CD1c-positive myeloid dendritic cell (primary cell): ENCODE data around the gene DDHD1.
"Not testable (repeated sequence)": the region's sequence is repeated elsewhere in the genome, so short reads cannot be mapped to it uniquely, and the experiment has no call there.

Experiments
- DNase-seq: peaks from one replicate; pipeline ENCODE4 v3.0.0-alpha.2; 2016; ENCODE audit errors: extremely low spot score

Gene DDHD1

DNA sequence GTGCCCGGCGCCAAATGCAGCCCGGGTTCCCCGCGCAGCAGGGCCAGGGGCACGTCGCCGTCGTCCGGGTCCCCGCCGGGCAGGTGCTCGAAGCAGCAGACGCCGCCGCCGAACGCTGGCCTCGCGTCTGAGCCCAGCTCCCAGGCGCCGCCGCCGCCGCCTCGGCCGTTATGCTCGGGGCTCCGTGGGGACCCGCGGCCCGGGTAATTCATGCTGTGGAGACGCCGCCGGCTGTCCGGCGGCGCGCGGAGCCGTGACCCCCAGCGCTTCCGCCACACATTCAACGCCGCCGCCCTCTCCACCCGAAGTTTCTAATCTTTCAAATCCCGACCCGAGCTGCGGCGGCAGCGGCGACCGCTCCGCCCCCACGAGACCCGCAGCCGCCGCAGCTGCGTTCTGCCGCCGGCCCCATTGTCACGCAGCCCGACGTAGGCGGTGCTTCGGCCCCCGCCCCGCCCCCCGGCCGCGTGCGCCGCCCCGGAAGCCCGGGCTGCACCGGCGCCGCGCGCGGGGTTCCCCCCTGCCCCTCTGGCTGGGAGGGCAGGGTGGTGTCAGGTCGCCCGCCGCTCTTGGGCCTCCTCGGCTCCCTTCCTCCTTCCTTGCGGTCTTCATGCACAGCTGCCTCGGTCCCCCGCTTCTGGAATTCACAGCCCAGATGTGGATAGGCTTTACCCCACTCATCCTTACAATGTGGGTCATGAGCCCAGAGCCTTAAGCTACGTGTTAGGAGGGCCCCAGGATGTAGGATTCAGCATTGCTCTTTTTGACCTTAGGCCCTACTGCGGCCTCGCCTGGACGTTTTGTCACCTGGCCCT lies at the start of gene DDHD1:
DDHD1 (minus strand) TSS at position 437 of the 815 bp plus-strand sequence; CDS start at position 212, 225 bp downstream.
- DNase-seq: peak; percentile 88

DNA sequence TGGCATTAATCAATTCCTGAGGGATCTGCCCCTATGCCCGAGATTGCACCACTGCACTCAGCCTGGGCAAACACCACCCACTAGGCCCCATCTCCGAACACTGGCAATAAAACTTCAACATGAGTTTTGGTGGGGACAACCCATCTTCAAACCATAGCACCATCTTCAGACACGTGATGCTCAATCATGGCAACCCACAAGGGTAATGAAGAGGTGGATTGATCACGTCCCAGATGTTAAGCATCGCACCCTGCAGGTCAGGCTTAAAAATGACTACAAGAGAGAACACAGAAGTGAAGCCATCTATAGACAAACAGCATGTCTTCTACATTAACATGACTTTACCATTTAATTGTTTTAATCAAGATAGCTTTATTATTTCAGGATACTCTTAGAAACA lies 42.8 kb upstream of the DDHD1 start:
- no peak for DNase-seq

DNA sequence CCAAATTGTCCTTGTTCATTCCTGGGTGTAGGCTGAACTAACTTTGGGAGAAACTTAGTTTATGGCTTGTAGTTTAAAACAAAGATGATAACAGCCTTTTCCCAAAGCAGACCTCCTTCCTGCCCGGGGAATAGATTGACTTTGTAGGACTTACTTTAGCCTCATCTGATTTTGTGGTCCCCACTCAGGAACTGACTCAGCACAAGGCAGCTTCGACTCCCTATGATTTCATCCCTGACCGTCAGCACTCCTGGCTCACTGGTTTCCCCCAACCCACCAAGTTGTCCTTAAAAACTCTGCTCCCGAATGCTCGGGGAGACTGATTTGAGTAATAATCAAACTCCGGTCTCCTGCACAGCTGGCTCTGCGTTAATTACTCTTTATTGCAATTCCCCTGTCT lies 40.1 kb upstream of the DDHD1 start:
- no peak for DNase-seq

DNA sequence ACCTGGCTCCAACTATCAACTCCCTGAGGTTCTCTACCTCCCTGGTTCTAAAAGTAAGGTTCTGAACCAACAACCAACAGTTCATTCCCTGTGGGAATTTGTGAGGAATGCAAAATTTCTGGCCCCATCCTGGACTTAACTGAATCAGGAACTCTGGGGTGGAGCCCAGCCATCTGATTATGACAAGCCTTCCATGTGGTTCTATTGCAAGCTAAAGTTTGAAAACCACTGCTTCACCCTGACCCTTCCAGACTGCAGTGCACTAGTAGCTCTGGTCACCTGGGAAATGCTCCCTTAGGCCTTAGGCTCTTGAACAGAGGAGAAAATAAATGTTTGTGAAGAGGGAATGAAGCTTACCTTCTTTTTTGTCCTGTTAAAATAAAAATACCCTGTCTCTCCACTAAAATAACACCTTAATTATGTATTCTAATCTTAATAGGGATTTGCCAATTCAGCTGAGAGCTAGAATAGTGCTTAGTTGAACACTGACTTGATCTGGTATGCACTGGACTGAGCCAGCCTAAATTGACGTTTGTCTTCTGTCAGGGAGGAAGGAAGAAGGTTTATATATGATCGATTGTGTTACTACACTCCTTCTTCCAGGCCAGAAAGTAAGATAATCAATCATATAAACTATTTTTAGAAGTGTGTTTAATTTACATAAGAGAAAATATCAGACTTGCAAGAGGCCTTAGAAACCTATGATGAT lies 39.1 kb upstream of the DDHD1 start:
- DNase-seq: no peak

DNA sequence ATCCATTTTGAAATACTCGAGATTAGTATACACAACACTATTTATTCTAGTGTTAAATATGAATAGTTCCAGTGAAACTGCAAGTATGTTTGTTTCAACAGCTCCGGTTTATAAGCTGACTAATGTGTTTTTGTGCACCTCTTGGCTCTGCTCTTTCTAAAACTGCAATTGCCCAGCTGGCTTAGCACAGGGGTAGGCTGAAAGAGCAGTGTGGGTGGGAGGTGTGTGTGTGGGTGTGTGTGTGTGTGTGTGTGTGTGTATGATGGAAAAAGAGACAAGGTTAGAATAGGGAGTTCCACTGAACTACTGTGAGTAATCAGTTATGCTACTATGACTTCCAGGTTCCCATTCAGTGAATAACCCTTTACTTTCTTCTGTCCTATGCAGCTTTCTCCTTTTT lies 37.8 kb upstream of the DDHD1 start:
- DNase-seq: no peak

DNA sequence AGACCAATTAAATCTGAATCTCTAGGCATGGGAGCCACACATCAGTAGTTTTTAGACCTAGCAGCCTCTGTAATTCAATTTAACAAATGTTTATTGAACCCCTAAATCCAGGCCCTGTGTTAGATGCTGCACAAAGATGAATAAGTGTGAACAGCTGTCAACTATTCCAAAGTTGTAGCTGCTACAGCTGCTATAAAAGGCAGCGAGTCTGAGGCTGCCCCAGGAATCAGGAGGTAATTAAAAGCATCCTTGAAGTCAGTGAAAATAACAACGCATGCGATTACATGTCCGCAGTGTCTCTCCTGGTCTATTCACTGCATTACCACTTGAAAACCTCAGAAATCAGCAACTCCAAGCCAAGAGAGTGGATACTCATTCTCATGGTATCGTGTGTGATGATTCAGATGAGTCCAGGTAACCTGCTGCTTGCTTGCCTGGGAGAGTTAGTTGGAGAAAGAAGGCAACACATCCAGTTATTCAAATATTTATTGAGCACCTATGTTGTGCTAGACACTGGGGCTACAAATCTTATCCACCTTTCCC lies 34.9 kb upstream of the DDHD1 start:
- DNase-seq: no peak

DNA sequence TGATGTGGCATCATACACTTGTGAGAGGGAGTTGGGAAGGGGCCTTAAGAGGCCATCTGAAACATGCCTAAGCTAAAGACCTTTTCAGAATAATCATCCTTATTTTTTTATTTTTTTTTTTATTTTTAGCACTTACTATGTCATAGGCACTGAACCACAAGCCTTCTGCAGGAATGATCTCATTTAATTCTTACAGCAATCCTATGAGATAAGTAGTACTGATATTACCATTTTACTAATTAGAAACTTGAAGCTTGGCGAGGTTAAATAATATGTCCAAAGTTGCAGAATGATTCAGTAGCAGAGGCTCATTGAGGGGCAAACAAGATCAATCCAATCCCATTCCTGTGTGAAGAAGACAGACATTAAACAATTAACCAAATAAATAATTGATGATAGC lies 33.4 kb upstream of the DDHD1 start:
- DNase-seq: no peak

DNA sequence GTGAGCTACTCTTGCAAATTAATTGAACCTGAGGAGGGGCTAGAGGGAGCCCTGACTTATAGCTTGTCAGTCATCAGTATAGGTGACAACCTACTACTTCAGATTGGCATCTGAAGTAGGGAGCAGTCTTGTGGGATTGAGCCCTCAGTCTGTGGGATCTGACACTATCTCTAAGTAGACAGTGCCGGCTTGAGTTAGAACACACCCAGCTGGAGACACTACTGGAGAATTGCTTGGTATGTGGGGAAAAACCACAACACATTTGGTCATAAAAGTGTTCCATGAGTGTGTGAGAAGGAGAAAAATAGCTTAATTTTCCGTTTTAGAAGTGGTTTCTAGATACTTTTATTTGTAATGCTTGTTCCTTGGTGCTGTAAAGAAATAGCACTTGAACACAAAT lies 30.5 kb upstream of the DDHD1 start:
- DNase-seq: no peak

DNA sequence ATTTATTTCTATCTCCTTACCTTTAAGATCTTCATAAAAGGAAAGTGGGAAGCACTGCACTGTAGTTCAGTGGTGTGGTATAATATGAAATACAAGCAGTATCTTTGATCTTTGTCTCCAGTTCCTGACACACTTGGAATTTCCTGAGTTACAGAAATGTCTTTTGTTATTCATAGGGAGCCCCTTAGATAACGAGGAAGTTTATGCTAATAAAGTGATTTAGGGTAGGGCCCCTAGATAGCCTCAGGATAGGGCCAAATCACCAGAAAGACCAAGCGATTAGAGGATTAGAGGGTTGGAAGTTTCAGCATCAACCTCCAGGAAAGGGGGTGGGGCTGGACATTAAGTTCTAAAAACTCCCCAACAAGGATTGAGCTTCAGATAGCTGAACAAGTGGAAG lies 29.9 kb upstream of the DDHD1 start:
- no peak for DNase-seq

DNA sequence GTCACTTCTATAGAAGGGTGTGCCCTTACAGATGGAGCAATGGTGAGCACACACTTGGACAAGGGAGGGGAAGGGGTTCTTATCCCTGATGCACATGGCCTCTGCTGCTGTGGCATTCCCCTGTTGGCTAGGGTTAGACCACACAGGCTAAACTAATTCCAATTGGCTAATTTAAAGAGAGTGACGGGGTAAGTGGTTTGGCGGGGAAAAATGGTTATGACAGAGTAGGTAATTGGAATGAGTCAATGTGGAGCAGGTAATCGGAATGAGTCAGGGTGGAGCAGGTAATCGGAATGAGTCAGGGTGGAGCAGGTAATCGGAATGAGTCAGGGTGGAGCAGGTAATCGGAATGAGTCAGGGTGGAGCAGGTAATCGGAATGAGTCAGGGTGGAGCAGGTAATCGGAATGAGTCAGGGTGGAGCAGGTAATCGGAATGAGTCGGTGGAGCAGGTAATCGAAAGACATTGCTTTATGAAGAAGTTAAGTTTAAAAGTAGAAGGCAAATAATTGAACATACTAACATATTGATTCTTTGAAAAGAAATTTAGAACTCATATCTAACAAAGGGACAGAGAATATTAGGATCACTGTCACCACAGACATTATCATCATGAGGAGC lies 28.4 kb upstream of the DDHD1 start:
- DNase-seq: not testable (repeated sequence)

DNA sequence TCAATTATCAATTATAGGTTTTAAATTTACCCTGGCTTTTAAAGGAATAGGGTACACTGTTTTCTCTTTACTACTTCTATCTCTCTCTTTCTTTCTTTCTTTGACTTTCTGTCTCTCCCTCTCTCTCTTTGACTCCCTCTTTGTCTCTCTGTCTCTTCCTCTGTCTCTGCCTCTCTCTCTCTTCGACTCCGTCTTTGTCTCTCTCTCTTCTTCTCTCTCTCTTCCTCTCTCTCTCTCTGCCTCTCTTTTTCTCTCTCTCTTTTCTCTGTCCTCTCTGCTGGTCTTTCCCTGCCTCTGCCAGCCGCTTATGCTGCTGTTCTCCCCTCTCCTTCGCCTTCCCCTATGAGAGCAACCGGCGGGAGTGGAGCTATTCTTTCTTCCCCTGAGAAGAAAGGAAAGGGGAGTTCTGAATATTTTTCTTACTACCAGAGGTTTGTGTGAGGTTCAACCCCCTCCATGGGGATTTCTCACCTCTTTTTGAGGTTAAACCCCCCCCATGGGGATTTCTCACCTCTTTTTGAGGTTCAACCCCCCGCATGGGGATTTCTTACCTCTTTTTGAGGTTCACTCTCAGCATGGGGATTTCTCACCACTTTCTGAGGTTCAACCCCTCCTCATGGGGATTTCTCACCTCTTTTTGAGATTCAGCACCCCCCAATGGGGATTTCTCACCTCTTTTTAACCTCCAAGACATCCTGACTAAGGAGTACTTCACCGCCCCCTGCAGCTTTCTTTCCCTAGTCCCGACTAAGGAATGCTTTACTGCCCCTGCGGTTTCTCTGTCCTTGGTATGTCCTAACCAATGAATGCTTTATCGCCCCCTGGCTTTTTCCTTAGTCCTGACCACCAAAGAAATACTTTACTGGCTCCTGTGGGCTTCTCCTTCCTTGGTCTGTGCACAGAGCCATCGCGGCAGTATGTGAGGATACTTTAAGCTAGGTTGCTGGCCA lies 27.4 kb upstream of the DDHD1 start:
- no peak for DNase-seq

DNA sequence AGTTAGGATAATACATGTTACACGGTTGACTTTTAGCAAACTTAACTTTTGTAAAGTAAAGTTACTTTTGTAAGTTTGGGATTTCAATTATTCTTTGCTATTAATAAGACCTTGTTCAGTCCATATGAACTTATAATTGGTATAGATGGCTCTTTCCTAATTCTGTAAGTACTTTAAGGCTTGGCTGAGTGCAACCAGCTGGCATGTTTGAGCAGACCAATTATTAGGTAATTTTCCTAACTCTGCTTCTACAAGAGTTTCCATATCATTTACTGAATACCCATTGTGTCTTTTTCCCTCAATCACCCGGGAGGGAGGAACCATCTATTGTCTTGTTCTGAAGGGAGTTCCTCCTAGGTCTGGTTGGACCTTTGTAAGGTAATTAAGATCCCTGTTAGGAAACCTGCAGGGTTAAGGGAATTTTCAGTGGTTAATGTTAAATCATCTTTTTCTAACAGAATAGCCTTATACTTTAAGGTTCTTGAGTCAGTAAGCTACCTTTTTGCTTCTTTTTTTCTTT lies 26.4 kb upstream of the DDHD1 start:
- not testable (repeated sequence) for DNase-seq

DNA sequence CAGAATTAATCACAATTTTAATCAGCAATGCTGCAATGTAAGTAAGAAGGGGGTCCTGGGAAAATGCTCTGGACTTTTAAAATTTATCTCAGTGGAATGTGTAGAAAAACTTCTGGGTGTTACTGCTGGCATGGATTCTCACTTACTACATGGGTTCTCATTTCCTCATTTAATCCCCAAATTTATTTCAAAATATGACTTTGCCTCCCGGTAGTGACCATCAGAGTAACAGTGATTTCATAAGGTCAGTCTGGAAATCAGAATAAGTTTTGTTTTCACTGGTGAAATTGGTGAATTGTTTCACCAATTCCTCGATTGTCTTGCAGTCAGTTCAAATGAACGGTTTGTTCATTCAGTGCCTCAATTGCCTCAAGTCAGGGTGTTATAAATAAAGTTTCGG lies 22.3 kb upstream of the DDHD1 start:
- DNase-seq: no peak

DNA sequence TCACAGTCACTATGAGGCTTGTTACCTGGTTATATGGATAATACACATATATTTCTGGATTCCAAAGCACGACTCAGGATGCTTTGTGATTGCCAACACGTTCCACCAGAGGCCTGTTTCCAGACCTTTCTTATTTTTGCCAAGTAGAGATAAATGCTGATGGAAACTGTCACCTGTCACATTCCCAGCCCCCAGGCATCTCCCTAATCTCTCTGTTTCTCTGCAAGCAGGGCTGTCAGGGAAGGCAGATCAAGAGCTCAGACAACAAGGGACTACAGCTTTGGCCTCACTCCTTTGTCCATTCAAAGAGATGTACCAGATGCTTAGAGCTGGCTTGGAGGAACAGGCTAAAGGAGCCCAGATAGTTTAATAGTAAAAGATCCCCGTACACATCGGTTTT lies 21.8 kb upstream of the DDHD1 start:
- no peak for DNase-seq

DNA sequence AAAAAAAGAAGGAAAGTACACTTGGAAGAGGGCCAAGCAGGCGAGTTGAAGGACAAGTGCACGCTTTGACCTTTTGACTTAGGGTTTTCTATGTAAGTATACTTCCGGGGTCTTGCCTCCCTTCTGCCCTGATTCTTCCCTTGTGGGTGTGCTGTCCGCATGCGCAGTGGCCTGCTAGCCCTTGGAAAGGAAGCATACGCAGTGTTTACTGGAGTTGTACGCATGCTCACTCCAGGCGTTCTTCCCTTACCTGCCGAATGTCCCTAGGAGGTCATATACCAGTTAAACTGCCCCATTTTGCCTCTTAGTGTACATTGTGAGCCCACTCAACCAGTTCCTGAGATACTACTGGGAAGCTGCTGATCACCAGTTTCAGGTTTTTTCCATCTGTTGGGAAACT lies 15.7 kb upstream of the DDHD1 start:
- no peak for DNase-seq

DNA sequence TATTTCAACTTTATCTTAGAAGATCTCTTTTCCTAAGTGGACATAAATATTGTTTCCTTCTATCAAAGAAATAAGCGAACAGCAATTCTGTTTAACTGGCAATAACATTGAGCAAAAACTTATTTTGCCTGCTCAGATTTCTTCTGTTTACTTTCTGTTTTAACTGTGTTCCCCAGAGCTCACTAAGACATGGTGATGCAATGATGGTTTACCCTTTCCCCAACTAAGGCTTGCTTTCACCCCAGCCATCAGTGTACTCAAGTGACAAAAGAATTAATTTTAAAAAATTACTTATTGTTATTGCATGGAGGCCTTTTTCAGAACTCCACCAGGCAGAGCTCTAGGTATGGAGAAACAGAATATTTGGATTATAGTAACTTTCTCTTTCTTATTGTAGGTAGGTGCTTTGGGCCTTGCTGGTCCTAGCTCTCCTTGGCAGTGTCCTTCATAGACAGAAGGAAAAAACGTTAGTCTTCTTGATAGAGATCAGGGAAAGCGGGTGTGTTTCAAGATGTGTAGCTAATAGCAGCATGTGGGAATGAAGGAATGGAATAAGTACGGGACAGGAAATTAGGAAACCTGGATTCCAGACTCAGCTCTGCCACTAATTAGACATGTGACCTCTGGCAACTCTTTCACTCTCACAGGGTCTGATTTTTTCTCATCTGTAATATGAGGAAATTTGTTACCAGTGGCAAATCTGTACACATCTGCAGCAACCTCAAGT lies 14.6 kb upstream of the DDHD1 start:
- DNase-seq: no peak

DNA sequence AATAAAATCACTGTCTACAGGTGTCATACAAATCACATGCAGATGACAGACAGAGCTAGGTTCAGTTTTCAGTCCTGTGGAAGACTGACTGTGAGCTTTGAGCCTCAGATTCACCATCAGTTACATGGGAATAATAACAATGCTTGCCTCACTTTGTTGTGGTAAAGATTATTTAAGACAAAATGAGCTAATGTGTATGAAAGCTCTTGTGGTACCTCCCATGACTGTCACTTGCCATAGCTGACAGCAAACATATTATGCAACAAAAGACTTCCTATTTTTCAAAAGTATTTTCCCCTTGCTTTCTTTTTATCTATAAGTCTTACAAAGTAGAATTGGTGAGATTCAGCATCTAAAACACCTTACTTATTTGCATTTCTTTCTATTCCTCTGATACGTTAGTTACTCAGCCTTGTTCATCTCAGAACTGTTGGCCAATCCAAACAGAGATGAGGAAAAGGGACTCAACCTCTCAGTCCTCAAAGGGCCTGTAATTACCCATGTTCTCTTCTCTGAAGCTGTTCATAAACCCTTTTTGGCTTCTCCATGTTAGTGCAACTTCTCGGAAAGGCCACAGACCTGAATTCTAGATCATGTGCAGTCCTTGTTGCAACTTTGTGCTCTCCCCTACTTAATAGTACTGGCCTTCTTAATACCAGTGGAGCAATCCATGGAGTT lies 8.8 kb upstream of the DDHD1 start:
- peak; percentile 61 for DNase-seq

DNA sequence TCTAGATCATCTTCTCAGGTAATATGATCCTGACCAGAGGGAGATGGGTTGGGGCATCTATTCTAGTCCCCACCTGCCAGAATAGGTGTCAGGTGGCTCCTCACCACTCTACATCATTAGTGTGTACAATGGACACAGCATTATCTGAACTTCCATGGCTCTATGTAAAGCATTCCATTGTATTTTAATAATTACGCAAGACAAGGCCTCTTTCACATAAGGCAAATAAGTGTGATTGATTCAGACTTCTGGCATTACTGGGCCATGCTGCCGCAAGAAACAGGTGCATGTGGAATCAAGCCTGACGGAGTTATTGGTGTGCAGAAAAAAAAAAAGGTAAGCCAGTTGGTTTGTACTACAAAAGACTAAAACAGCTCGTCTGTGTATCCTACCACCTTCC lies 3.1 kb upstream of the DDHD1 start:
- DNase-seq: no peak

DNA sequence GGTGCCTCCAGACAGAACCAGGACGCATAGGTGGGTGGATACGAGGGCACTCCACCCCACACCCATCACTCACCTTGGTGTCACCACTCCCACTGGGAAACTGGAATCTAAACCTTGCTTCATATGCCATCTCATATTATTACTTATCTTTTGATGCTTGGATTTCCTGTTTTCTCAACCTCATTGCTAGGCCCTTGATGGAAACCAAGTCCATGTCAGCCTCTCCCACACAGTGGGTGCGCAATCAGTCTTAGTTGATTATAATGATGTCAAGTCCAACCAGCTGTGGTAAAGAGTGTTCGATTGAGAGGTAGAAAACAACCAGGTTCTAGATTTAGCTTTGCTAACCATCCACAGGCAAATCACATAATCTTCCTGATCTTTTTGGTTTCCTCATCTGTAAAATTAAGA lies 584 bp upstream of the DDHD1 start:
- DNase-seq: peak; percentile 10
